HG03159 (cell line): Measurements from ENCODE around the gene BCL11B.

Experiments used
- ATAC-seq: cut with Tn5 transposase; IDR thresholded peaks from one replicate; pipeline ENCODE4 v1.9.1; 2021; ENCODE audit warnings: mild to moderate bottlenecking, moderate library complexity; ENCODE audit not compliant: unreplicated experiment

Gene BCL11B

GRCh38 chr14:99143126-99143525, 128.9 kb downstream of the BCL11B start:
- ATAC-seq: no peak

- no peak for ATAC-seq
Measured at GRCh38 chr14:99141236-99141635, 130.8 kb downstream of the BCL11B start.

GRCh38 chr14:99138999-99139865, 132.8 kb downstream of the BCL11B start:
- ATAC-seq: no peak

GRCh38 chr14:99137913-99138571, 134.0 kb downstream of the BCL11B start:
- no peak for ATAC-seq

- ATAC-seq: no peak
Measured at GRCh38 chr14:99137001-99137700, 134.8 kb downstream of the BCL11B start.

GRCh38 chr14:99136401-99136800, 135.6 kb downstream of the BCL11B start:
- ATAC-seq: no peak

- no peak for ATAC-seq
Measured at GRCh38 chr14:99136047-99136400, 136.0 kb downstream of the BCL11B start.

GRCh38 chr14:99134516-99135046, 137.4 kb downstream of the BCL11B start:
- no peak for ATAC-seq

GRCh38 chr14:99133636-99134515, 138.1 kb downstream of the BCL11B start:
- ATAC-seq: no peak

- no peak for ATAC-seq
Measured at GRCh38 chr14:99132821-99133635, 139.0 kb downstream of the BCL11B start.

GRCh38 chr14:99131632-99132271, 140.2 kb downstream of the BCL11B start:
- ATAC-seq: no peak

- ATAC-seq: no peak
Measured at GRCh38 chr14:99129998-99130397, 142.0 kb downstream of the BCL11B start.

GRCh38 chr14:99129211-99129696, 142.7 kb downstream of the BCL11B start:
- no peak for ATAC-seq

GRCh38 chr14:99128185-99128584, 143.8 kb downstream of the BCL11B start:
- ATAC-seq: no peak

- ATAC-seq: no peak
Measured at GRCh38 chr14:99127651-99128167, 144.3 kb downstream of the BCL11B start.

- no peak for ATAC-seq
Measured at GRCh38 chr14:99125616-99126431, 146.2 kb downstream of the BCL11B start.

- no peak for ATAC-seq
Measured at GRCh38 chr14:99125113-99125512, 146.9 kb downstream of the BCL11B start.
